ENCODE data around the gene DUSP15. TPM values are rescaled to one million over a fixed set of nuclear protein-coding genes. Genes with fewer than 3 reads are reported as not detected.
"Not testable (repeated sequence)": the region's sequence is repeated elsewhere in the genome, so short reads cannot be mapped to it uniquely, and the experiment has no call there.

DUSP15 gene, protein sequence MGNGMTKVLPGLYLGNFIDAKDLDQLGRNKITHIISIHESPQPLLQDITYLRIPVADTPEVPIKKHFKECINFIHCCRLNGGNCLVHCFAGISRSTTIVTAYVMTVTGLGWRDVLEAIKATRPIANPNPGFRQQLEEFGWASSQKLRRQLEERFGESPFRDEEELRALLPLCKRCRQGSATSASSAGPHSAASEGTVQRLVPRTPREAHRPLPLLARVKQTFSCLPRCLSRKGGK
- 10 to 100 TPM in 1 of 4 donors, 1 to 10 TPM in 2, under 1 TPM in 1; 0.53 to 19.8 (median 2.3) TPM for total RNA-seq

DNA sequence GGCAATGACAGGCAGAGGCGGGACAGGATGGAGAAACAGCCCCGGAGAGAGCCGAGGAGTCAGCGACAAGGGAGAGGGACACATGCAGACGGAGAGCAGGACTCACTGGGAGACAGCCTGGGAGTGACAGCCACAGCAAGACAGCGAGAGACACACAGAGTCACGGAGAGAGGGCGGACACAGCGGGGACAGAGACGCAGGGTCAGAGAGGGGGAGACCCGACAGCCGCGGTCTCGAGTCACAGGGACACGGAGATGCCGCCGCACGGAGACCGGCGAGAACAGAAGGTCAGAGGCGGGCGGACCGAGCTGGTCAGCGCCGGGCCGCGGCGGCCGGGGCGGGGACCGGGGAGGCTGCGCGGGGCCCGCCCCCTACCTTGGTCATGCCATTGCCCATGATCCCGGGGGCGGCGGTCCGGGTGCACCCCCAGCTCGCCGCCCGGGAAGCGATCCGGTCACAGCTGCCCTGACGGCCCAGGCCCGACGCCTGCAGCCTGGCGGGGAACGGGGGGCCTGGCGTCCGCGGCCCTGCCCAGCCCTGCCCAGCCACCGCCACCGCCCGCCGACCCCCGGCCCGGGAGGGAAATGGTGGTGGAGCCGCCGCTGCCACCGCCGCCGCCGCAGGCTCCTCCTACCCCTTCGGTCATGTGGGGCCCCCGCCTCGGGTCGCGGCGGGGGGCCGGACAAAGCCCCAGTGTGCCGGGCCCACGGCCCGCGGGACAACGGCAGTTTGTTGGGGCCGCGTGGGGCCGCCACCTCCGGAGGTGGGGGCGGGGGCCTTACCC is at the start of gene DUSP15, which contains the start of gene TTLL9:
Gene DUSP15, minus strand, starts transcription at position 586 of the 784 bp plus-strand sequence. Its CDS starts 190 bp downstream, at position 396.
Gene TTLL9, plus strand, starts transcription at position 693 of the 784 bp plus-strand sequence. CDS start 493 bp downstream, outside the sequence.
- Histone ChIP-seq H3K27ac (peak within 1 kb of the TSS; percentile 10 to 55 (median 38)), H3K36me3 (no peaks in the 10 kb centered on the region)
- peak in 2 of 3 donors; percentile 51 to 59 for DNase-seq

DNA sequence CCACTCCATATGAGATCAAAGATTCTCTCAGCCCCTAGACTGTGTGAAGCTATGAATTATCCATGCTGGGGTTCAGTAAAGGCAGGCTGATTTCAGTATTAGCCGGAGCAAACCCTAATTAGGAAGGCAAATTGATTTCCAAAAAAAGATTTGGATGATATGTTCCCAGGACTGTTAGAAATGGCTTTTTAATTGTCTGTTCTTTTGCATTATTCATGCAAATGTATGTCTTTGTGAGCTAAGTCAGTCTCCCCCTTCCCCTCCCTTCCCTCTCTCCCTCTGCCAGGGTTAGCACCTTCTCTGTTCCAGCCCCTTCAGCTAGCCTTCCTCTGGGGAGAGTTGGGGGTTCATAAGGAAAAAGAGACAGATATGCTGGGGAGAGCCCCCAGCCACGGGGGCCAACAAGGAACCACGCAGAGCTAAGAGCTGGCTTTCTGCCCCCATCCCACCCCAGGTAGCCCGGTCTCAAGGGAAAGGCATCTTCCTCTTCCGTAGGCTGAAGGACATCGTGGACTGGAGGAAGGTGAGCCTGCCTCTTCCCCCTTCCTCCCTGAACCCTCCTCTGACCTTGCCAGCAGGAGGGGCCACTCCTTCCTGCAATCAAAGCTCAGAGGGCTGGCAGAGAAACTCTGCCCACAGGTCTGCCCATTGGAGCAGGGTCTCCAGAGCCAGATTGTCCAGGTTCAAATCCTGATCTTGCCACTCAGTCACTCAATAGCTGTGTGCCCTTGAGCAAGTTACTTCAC is 49.3 kb upstream of the DUSP15 start:
- no peak for TF ChIP-seq POLR2A (IDR thresholded peaks at IDR 0.05)
- TF ChIP-seq, protein P1, sequence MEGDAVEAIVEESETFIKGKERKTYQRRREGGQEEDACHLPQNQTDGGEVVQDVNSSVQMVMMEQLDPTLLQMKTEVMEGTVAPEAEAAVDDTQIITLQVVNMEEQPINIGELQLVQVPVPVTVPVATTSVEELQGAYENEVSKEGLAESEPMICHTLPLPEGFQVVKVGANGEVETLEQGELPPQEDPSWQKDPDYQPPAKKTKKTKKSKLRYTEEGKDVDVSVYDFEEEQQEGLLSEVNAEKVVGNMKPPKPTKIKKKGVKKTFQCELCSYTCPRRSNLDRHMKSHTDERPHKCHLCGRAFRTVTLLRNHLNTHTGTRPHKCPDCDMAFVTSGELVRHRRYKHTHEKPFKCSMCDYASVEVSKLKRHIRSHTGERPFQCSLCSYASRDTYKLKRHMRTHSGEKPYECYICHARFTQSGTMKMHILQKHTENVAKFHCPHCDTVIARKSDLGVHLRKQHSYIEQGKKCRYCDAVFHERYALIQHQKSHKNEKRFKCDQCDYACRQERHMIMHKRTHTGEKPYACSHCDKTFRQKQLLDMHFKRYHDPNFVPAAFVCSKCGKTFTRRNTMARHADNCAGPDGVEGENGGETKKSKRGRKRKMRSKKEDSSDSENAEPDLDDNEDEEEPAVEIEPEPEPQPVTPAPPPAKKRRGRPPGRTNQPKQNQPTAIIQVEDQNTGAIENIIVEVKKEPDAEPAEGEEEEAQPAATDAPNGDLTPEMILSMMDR (IDR thresholded peaks at IDR 0.05) = no peak
- Histone ChIP-seq H3K4me3 (no peak overlapping the region), H3K27ac (no peak overlapping the region), H3K36me3 (no peaks in the 10 kb centered on the region), H3K9me3 (no peaks in the 10 kb centered on the region), H3K27me3 (no peaks in the 10 kb centered on the region), H3K4me1 (no peaks in the 10 kb centered on the region)
- DNase-seq = no peak

More for the DNA sequence above, at the start of gene DUSP15, which contains the start of gene TTLL9:
- H3K27me3 ChIP-seq = peaks cover 0 to 7% of the 10 kb centered on the region in 2 donors
- no peaks in the 10 kb centered on the region for H3K9me3 ChIP-seq
- H3K4me3 ChIP-seq = peak within 1 kb of the TSS; percentile 57 to 77 (median 76)
- TF ChIP-seq, protein P1 (IDR thresholded peaks at IDR 0.05) = no peak
- no peak for TF ChIP-seq POLR2A (IDR thresholded peaks at IDR 0.05)
- H3K4me1 ChIP-seq = peaks cover 0 to 15% (median 6%) of the 10 kb centered on the region in 4 donors

DNA sequence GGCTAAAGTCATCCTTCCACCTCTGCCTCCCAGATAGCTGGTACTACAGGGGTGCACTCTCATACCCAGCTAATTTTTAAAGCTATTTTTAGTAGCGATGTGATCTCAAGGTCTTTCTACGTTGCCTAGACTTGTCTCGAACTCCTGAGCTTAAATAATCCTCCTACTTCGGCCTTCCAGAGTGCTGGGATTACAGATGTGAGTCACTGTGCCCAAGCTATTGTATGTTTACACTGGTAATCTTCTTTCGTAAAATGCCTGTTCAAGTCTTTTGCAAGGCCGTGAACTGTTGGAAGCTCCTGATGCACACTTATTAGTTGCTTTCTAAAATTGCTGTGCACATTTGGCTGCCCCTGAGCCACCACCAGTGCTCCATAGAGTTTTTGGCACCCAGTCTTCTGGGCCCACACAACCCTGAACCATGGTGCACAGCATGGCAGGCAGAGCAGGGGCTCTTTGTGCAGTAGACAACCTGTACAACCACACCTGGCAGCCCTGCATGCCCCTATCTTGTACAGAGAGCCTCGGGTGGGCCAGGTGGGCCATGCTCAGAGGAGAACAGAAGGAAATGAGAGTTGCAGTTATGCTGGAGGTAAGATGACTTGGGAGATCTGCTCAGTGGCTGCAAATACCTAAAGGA is 48.3 kb upstream of the DUSP15 start:
- TF ChIP-seq, protein P1 (IDR thresholded peaks at IDR 0.05) = no peak
- no peaks in the 10 kb centered on the region for H3K27me3 ChIP-seq
- H3K4me3 ChIP-seq = no peak overlapping the region
- no peaks in the 10 kb centered on the region for H3K4me1 ChIP-seq
- no peaks in the 10 kb centered on the region for H3K36me3 ChIP-seq
- no peak for DNase-seq
- no peaks in the 10 kb centered on the region for H3K9me3 ChIP-seq
- no peak overlapping the region for H3K27ac ChIP-seq

DNA sequence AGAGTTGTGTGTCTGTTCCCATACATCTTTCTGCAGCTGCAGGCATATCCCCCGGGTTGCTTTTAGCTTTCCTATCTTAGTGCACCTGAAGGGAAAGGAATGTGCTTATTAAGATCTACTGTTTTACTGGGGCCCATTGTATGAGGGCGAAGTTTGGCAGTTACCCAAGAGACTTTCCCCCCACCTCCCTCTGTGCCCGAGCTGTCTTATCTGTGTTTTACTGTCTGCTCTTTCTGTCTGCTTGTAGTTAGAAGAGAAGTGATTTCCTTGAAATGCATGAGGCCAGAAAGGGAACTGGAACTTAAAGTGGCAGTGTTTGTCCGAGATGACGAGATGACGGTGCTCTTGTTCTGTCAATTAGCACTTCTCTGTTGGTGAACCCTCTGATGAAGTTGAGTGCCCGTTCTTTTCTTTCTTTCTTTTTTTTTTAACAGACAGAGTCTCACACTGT is 47.7 kb upstream of the DUSP15 start:
- not testable (repeated sequence) for H3K36me3 ChIP-seq, H3K27ac ChIP-seq, H3K9me3 ChIP-seq, H3K27me3 ChIP-seq, H3K4me1 ChIP-seq, H3K4me3 ChIP-seq, DNase-seq

DNA sequence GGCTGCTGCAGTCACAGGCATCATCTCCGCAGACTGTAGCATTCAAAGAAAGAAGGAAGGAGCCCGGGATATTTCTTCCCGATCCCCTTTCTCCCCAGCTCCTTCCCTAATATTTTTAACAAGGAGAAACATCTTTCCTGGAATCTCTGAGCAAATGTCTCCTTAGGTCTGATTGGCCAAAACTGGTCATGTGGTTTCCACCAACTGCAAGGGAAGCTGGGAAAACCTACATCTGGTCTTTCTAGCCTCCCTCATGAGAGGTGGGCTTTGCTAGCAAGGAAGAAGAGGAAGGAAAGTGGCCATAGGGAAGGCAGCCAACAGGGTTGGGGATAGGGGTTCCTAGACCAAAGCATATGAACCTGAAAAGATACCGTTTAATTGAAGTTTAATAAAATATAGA is 46.4 kb upstream of the DUSP15 start:
- Histone ChIP-seq H3K9me3 (no peaks in the 10 kb centered on the region), H3K27ac (no peak overlapping the region), H3K36me3 (no peaks in the 10 kb centered on the region), H3K4me3 (no peak overlapping the region), H3K4me1 (no peaks in the 10 kb centered on the region), H3K27me3 (no peaks in the 10 kb centered on the region)
- TF ChIP-seq, protein P1 (IDR thresholded peaks at IDR 0.05) = no peak
- TF ChIP-seq POLR2A (IDR thresholded peaks at IDR 0.05) = no peak
- no peak for DNase-seq

Data from Peyer's patch (tissue), 4 donors.